ENCODE results near the gene KCTD6. TPM values are rescaled to one million over a fixed set of nuclear protein-coding genes. Genes with fewer than 3 reads are reported as not detected.

The KCTD6 gene
- total RNA-seq, 1 experiment from 2014 or later: 15.5 TPM

DNA sequence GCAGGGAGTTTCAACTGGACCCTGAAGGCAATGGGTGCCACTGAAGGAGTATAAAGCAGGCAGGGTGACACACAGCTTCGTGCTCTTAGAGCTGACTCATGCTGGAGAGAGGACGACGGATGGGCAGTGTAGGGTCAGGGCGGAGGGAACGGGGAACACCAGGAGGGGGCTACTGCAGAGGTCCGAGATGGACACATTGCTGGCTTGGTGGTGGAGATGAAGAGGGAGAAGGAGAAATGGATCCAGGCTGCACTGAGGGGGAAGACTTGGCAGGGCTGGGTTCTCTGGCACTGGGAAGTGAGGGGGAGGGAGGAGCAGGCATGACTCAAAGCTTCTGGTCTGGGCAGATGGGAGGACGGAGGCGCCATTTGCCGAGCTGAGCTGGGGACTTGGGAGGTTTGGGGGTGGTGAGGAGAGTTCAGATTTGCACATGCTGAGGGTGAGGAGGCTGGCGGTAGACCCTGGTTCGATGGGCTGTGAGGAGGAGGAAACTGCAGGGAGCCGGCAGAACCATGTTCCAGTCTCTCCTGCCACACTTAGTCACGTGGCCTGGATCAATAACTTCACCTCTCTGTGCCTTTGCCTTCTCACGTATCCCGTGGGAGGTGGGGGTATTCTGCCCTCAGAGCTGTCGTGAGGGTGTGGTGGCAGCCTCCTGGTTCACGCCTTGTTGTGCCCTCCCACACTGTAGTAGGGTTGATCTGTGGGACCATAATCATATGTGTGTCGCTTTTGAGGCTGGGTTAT, 4.6 kb upstream of the KCTD6 start (continued):
- TF ChIP-seq, protein P1, sequence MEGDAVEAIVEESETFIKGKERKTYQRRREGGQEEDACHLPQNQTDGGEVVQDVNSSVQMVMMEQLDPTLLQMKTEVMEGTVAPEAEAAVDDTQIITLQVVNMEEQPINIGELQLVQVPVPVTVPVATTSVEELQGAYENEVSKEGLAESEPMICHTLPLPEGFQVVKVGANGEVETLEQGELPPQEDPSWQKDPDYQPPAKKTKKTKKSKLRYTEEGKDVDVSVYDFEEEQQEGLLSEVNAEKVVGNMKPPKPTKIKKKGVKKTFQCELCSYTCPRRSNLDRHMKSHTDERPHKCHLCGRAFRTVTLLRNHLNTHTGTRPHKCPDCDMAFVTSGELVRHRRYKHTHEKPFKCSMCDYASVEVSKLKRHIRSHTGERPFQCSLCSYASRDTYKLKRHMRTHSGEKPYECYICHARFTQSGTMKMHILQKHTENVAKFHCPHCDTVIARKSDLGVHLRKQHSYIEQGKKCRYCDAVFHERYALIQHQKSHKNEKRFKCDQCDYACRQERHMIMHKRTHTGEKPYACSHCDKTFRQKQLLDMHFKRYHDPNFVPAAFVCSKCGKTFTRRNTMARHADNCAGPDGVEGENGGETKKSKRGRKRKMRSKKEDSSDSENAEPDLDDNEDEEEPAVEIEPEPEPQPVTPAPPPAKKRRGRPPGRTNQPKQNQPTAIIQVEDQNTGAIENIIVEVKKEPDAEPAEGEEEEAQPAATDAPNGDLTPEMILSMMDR (IDR thresholded peaks at IDR 0.05): no peak
- TF ChIP-seq, protein P2, sequence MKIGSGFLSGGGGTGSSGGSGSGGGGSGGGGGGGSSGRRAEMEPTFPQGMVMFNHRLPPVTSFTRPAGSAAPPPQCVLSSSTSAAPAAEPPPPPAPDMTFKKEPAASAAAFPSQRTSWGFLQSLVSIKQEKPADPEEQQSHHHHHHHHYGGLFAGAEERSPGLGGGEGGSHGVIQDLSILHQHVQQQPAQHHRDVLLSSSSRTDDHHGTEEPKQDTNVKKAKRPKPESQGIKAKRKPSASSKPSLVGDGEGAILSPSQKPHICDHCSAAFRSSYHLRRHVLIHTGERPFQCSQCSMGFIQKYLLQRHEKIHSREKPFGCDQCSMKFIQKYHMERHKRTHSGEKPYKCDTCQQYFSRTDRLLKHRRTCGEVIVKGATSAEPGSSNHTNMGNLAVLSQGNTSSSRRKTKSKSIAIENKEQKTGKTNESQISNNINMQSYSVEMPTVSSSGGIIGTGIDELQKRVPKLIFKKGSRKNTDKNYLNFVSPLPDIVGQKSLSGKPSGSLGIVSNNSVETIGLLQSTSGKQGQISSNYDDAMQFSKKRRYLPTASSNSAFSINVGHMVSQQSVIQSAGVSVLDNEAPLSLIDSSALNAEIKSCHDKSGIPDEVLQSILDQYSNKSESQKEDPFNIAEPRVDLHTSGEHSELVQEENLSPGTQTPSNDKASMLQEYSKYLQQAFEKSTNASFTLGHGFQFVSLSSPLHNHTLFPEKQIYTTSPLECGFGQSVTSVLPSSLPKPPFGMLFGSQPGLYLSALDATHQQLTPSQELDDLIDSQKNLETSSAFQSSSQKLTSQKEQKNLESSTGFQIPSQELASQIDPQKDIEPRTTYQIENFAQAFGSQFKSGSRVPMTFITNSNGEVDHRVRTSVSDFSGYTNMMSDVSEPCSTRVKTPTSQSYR (CRISPR knock-in tag; IDR thresholded peaks at IDR 0.05): no peak
- TF ChIP-seq, protein P3, sequence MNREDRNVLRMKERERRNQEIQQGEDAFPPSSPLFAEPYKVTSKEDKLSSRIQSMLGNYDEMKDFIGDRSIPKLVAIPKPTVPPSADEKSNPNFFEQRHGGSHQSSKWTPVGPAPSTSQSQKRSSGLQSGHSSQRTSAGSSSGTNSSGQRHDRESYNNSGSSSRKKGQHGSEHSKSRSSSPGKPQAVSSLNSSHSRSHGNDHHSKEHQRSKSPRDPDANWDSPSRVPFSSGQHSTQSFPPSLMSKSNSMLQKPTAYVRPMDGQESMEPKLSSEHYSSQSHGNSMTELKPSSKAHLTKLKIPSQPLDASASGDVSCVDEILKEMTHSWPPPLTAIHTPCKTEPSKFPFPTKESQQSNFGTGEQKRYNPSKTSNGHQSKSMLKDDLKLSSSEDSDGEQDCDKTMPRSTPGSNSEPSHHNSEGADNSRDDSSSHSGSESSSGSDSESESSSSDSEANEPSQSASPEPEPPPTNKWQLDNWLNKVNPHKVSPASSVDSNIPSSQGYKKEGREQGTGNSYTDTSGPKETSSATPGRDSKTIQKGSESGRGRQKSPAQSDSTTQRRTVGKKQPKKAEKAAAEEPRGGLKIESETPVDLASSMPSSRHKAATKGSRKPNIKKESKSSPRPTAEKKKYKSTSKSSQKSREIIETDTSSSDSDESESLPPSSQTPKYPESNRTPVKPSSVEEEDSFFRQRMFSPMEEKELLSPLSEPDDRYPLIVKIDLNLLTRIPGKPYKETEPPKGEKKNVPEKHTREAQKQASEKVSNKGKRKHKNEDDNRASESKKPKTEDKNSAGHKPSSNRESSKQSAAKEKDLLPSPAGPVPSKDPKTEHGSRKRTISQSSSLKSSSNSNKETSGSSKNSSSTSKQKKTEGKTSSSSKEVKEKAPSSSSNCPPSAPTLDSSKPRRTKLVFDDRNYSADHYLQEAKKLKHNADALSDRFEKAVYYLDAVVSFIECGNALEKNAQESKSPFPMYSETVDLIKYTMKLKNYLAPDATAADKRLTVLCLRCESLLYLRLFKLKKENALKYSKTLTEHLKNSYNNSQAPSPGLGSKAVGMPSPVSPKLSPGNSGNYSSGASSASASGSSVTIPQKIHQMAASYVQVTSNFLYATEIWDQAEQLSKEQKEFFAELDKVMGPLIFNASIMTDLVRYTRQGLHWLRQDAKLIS (CRISPR knock-in tag; IDR thresholded peaks at IDR 0.05; ENCODE audit: borderline replicate concordance): no peak
- TF ChIP-seq RELA (CRISPR knock-in tag; IDR thresholded peaks at IDR 0.05; ENCODE audit: borderline replicate concordance) (no peak), HMGA2 (CRISPR knock-in tag; IDR thresholded peaks at IDR 0.05) (no peak), CREM (CRISPR knock-in tag; IDR thresholded peaks at IDR 0.05) (no peak)
- TF ChIP-seq, protein P4, sequence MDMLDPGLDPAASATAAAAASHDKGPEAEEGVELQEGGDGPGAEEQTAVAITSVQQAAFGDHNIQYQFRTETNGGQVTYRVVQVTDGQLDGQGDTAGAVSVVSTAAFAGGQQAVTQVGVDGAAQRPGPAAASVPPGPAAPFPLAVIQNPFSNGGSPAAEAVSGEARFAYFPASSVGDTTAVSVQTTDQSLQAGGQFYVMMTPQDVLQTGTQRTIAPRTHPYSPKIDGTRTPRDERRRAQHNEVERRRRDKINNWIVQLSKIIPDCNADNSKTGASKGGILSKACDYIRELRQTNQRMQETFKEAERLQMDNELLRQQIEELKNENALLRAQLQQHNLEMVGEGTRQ (CRISPR knock-in tag; IDR thresholded peaks at IDR 0.05): no peak

DNA sequence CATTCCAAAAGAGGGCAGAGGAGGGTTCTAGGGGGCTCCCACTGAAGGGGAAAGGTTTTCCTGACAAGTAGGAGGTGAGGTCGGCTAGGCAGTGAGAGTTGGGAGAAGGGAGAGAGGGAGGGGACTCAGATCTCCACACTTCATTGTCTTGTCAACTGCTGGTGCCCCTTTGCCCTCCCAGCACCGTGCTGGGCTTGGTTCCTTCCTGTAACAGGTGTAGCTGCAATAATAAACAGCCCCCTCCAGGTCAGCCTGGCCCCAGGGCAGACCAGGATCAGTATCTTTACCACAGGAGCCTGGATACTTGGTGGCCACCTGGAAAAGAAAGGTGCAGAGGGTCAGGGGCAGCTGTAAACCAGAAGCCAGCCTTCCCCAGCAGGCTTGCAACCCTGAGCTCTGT, 2.9 kb upstream of the KCTD6 start:
- Mint-ChIP-seq H3K4me3 (no peak overlapping the region), H3K36me3 (no peaks in the 10 kb centered on the region), H3K27ac (no peak overlapping the region), H3K27me3 (ENCODE audit: low read depth) (peaks cover 16% of the 10 kb centered on the region), H3K9me3 (no peaks in the 10 kb centered on the region), H3K4me1 (peaks cover 39% of the 10 kb centered on the region)
- ChIA-PET POLR2A (no interaction called here), CTCF (interaction anchor here (1.3 kb wide), 1 partner anchor 167 kb away, joined by 3 read pairs; no protein-coding TSS in a partner anchor)
- TF ChIP-seq GTF2I (CRISPR knock-in tag; conservative IDR thresholded peaks at IDR 0.05) (no peak), OVOL2 (CRISPR knock-in tag; IDR thresholded peaks at IDR 0.05; ENCODE audit: borderline replicate concordance) (no peak), RELA (CRISPR knock-in tag; IDR thresholded peaks at IDR 0.05; ENCODE audit: borderline replicate concordance) (no peak)
- TF ChIP-seq, protein P5, sequence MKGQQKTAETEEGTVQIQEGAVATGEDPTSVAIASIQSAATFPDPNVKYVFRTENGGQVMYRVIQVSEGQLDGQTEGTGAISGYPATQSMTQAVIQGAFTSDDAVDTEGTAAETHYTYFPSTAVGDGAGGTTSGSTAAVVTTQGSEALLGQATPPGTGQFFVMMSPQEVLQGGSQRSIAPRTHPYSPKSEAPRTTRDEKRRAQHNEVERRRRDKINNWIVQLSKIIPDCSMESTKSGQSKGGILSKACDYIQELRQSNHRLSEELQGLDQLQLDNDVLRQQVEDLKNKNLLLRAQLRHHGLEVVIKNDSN (CRISPR knock-in tag; IDR thresholded peaks at IDR 0.05): no peak
- TF ChIP-seq, protein P6, sequence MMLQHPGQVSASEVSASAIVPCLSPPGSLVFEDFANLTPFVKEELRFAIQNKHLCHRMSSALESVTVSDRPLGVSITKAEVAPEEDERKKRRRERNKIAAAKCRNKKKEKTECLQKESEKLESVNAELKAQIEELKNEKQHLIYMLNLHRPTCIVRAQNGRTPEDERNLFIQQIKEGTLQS (CRISPR knock-in tag; conservative IDR thresholded peaks at IDR 0.05): no peak
- TF ChIP-seq, protein P7, sequence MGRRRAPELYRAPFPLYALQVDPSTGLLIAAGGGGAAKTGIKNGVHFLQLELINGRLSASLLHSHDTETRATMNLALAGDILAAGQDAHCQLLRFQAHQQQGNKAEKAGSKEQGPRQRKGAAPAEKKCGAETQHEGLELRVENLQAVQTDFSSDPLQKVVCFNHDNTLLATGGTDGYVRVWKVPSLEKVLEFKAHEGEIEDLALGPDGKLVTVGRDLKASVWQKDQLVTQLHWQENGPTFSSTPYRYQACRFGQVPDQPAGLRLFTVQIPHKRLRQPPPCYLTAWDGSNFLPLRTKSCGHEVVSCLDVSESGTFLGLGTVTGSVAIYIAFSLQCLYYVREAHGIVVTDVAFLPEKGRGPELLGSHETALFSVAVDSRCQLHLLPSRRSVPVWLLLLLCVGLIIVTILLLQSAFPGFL (CRISPR knock-in tag; IDR thresholded peaks at IDR 0.05; ENCODE audit: borderline replicate concordance): no peak
- TF ChIP-seq, protein P1 (IDR thresholded peaks at IDR 0.05): no peak
- no peak for DNase-seq (ENCODE audit: low spot score)
- no peak for ATAC-seq
